ENCODE results near the gene APOF. TPM values are rescaled to one million over a fixed set of nuclear protein-coding genes. Genes with fewer than 3 reads are reported as not detected.
A peak's percentile ranks its signal among the peaks of the same experiment; 100 is the strongest.

APOF gene
- total and polyA plus RNA-seq, 2 of the 13 experiments (the other 11 are each of a cell fraction or from before 2014, with no cell fraction given) = 3.3 to 23.9 TPM

GRCh38 chr12:56361487-56362129 lies 1.0 kb downstream of the APOF start (continued):
- no peak for TF ChIP-seq DNMT1 (CRISPR knock-in tag; IDR thresholded peaks at IDR 0.05)
- 0 out of 2 replicates have a peak, but pooled peaks have one; percentile 41 for TF ChIP-seq ZNF713 (CRISPR knock-in tag; IDR thresholded peaks at IDR 0.05)
- no peak for TF ChIP-seq ZFP36L2 (CRISPR knock-in tag; IDR thresholded peaks at IDR 0.05)
- no peak for TF ChIP-seq TARDBP (CRISPR knock-in tag; IDR thresholded peaks at IDR 0.05)
- TF ChIP-seq ATF4 (CRISPR knock-in tag; IDR thresholded peaks at IDR 0.05) = no peak
- TF ChIP-seq POLR2A (IDR thresholded peaks at IDR 0.05; ENCODE audit: insufficient read depth in 1 of 2, low read depth in 2 of 2, low read length in 2 of 2) = 0 out of 4 replicates have a peak, but pooled peaks of 1 of the 2 experiments have one; percentile 29
- TF ChIP-seq, protein P1, sequence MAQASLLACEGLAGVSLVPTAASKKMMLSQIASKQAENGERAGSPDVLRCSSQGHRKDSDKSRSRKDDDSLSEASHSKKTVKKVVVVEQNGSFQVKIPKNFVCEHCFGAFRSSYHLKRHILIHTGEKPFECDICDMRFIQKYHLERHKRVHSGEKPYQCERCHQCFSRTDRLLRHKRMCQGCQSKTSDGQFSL (CRISPR knock-in tag; IDR thresholded peaks at IDR 0.05) = no peak
- no peak for TF ChIP-seq AFF4 (CRISPR knock-in tag; IDR thresholded peaks at IDR 0.05)
